GM18502 (cell line): ENCODE results near the gene TBC1D10B.

Experiments
- ATAC-seq: cut with Tn5 transposase; IDR thresholded peaks from one replicate; pipeline ENCODE4 v1.9.1; 2021; ENCODE audit warnings: mild to moderate bottlenecking; ENCODE audit not compliant: unreplicated experiment, poor library complexity

The TBC1D10B gene

GRCh38 chr16:30377050-30377811 lies 6.9 kb upstream of the TBC1D10B start:
- ATAC-seq = no peak

DNA sequence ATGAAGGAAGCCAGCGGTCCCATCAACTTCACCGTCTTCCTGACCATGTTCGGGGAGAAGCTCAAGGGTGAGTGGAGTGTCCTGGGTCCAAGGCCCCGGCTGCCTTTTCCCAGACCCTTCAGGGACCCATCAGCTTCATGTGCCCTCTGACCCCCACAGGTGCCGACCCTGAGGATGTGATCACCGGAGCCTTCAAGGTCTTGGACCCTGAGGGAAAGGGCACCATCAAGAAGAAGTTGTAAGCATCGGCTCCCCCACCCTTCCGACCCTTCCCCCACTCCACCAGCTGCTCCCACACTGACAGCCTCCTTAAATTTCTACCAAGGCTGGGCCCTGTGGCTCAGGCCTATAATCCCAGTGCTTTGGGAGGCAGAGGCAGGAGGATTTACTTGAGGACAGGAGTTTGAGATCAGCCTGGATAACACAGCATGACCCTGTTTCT lies 6.2 kb upstream of the TBC1D10B start:
- ATAC-seq = no peak

DNA sequence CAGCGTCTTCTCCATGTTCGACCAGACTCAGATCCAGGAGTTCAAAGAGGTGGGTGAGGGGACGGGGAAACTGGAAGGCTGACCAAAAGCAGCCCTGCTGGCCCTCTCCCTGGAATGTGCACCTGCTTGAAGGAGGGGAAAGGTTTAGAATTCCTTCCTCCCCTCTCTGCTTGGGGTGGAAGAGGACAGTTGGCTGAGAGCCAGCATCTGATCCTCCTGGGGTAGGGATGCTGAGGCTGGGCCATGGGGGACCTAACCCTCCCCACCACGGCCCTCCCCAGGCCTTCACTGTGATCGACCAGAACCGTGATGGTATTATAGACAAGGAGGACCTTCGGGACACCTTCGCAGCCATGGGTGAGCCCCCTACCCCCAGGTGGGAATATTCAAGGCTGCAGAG lies 5.6 kb upstream of the TBC1D10B start:
- no peak for ATAC-seq

DNA sequence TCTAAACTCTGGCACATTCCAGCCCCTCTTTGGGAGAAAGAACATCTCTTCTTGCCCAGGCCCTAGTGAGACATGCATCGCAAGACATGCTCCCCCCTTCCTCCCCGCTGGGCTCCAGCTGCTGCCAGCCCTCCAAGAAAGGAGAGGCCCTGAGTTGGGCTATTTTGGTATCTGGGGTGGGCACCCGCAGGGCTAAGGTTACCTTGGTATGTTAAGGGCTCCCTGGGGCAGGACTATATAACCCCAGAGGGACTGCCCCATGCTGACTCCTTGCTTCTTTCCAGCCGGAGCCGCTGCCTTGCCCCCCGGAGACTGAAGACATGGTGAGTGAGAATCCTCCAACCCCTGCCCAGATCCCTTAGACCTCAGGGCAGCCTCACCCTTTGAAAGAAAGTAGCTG lies 4.2 kb upstream of the TBC1D10B start, which contains the start of gene MYL11:
MYL11 (plus strand) TSS at position 265 of the 400 bp plus-strand sequence; CDS start at position 321, 56 bp downstream.
- ATAC-seq = no peak

- no peak for ATAC-seq
These were observed 2.4 kb upstream of the TBC1D10B start for GRCh38 chr16:30372725-30373124.

- no peak for ATAC-seq
These were observed 1.9 kb upstream of the TBC1D10B start for GRCh38 chr16:30372038-30372712.

- no peak for ATAC-seq
These were observed 1.0 kb upstream of the TBC1D10B start for GRCh38 chr16:30371248-30371816.

- ATAC-seq = peak; percentile 8
These were observed 297 bp downstream of the TBC1D10B start for GRCh38 chr16:30369938-30370455.

DNA sequence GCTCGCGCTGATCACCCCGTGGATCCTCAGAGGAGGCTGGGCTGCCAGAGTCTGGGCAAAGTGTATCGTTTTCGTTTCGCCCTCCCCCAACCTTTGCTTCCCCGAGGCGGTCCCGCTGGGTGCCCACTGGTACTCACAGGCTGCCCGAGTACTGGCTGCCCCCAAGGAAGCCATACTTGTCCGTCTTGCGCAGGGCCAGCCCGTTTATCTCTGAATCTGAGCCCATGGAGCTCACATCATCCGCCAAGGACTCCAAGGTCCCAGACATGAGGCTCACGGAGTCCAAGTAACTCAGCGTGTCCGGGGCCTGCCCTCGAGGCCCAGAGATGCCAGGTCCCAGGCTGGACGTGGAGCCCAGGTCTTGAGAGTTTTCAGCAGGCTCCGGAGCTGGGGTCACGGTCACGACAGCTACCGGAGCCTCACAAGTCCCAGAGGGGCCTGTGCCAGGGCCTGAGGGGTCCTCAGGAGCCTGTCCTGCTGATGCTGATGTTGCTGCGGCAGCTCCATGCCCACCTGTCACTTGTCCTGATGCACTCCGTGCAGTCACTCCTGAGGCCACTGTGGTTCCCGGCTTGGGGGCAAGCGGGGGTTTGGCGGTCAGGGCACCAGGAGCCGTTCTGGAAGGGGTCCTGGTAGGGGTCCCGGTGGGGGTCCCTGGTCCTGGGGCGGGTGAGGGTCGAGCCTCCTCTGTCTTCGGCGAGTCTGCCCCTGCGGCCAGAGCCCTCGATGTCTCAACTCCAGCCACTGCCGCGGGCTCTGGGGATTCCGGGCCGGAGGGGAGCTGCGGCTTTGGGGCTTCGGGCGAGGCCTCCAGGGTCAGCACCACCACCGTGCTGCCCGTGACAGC lies 980 bp downstream of the TBC1D10B start:
- no peak for ATAC-seq

GRCh38 chr16:30368792-30369090 lies 1.6 kb downstream of the TBC1D10B start:
- ATAC-seq = no peak

DNA sequence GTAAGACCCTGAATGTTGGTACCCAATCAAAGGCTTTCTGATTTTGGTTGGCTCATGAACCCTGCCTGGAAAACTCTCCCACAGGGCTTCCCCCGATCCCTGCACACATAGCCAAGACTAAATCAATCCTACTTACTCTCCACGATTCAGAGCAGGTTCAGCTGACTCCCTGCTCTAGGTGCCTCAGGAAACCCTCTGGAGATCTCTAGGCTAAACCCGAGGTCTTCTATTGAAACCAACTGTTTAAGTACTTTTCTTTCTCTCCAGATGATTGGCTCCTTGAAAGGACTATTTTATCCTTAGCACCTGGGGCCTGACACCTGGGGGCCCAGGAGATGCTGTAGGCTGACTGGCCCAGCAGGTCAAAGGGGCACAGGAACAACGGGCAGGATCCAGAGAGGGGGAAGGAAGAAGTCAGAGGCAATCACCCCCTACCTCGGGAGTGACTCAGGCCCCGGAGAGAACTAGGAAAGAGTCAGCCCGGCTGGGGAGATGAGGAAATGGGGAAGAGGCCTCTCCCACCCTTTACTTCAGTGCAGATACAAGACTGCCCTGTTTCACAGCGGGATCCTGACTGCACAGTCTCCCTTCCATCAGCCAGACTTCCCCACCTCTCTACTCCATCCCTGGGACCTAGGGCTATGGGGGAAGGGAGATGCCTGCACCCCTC lies 2.0 kb downstream of the TBC1D10B start:
- no peak for ATAC-seq

DNA sequence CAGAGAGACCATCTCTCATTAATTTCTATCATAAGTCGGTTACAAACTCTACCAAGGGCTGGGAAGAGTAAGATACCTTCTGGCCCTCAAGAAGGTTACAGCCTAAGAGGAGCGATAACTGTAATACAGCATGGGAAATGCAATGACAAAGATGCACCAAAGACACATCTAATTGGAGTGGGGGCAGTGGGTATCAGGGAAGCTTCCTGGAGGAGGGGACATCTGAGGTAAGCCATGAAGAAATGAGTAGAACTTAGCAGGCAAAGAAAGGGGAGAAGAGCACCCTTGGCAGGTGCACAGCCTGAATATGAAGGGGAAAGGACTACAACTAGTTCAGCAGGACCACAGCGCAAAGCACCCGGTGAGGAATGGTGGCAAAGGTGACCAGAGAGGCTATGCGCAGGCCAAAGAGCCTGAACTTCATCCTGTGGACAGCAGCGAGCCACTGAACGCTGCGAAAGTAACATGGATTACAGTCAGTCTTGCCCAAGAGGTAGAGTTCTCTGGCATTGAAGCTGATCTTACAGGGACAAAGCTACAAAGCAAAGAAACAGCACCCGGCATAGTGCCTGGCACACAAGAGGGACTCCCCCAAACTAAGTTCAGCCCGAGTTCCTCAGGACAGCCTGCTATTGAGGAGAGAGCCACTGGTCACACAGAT lies 2.8 kb downstream of the TBC1D10B start:
- no peak for ATAC-seq

DNA sequence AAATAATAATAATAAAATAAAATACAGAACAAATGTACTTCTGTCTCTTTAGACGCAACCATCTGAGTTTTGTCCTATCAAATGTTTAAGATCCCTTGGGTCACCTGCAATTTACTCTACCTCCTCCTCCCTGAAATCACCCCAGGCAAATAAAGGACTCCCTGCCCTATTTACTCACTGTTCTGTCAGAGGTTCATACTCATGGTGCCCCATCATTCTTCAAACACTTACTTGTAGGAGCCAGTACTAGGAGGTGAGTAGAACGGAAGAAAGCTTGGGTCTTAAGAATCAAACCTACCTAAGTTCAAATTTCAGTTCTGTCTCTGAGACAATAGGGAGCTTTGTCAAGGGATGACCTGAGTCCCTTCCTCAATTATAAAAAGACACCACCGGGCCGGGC lies 3.8 kb downstream of the TBC1D10B start:
- ATAC-seq = no peak

DNA sequence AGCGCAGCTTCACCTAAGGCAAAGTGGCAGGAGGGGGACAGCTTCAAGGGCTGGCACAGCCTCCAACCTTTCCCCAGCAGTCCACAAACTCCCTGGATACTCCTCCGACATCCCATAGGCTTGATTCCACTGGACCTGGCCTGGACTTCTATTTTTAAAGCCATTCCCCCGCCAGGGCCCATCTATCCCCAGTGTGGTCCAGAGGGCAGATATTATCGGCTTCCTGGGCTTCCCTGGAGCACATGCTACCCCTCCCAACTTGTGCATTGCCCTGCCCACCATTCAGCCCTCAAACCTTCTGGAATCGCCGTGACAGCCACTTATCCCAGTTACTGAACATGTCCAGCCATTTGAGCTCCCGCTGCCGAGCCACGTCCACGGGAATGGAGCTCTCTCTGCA lies 5.1 kb downstream of the TBC1D10B start:
- no peak for ATAC-seq

GRCh38 chr16:30361180-30361579 lies 9.1 kb downstream of the TBC1D10B start:
- no peak for ATAC-seq

GRCh38 chr16:30359871-30360170 lies 10.5 kb downstream of the TBC1D10B start:
- no peak for ATAC-seq

DNA sequence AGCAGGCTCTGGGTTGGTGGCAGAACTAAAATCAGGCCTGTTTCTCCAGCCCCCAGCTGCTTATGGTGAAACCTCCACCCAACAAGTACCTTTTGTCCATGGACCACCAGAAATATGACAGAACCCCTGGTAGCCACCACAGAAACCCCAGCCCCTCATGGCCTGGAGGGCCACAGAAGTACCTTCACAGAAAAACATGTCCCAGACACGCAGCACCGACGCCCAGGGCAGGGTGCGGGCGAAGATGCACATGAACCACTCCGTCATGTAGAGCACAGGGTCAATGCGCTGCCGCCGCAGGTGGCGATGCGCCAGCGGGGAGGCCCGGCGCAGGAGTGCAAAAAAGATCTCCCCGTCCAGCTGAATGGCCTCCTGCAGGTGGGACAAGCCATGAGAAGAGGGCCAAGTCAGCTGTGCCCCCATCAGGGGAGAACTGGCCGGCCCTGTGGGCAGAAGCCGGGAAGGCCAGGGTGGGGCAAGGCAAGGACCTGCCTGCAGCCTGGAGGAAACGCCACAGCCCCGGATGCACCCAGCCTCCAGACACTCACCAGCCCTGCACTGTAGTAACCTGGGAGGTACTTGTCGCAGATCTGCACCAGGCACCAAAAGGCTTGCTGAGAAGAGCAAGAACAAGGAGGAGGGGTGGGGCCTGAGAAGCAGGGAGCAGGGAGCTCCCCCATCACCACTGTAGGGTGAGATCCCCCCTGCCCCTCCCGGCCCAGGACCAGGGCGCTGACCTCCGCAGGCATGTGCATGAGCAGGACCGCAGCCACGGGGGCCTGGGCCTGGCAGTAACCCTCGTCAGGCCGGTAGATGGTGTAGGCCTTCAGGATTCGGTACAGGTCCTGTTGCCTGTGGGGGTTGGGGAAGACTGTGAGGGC lies 11.1 kb downstream of the TBC1D10B start:
- ATAC-seq = no peak

GRCh38 chr16:30358577-30358936 lies 11.7 kb downstream of the TBC1D10B start:
- no peak for ATAC-seq
